Hepatocyte (in vitro differentiated cells): ENCODE results near the gene IKZF5. TPM values are rescaled to one million over a fixed set of nuclear protein-coding genes. Genes with fewer than 3 reads are reported as not detected.

ENCODE experiments used
- DNase-seq: peaks from one replicate; pipeline ENCODE4 v3.0.0-alpha.2; 2016; ENCODE audit warnings: low spot score
- H2AFZ ChIP-seq: fragments of 200-600 bp; sonication (generic); 2 replicates; pipeline ENCODE4 v1.6.0; 2016; ENCODE audit warnings: antibody characterized with exemption, mild to moderate bottlenecking
- H3K27ac ChIP-seq: fragments of 200-600 bp; sonication (generic); 2 replicates; pipeline ENCODE4 v1.5.1; 2016; ENCODE audit warnings: mild to moderate bottlenecking
- H3K27me3 ChIP-seq: fragments of 200-600 bp; sonication (generic); 2 replicates; pipeline ENCODE4 v1.6.1; 2016
- H3K36me3 ChIP-seq: fragments of 200-600 bp; sonication (generic); replicated peaks from 2 replicates; pipeline ENCODE4 v1.5.1; 2016; ENCODE audit warnings: low read depth; ENCODE audit not compliant: insufficient read depth
- H3K4me1 ChIP-seq: fragments of 200-600 bp; sonication (generic); 2 replicates; pipeline ENCODE4 v1.5.1; 2016; ENCODE audit warnings: mild to moderate bottlenecking, moderate library complexity; ENCODE audit not compliant: insufficient read depth
- H3K4me2 ChIP-seq: fragments of 200-600 bp; sonication (generic); 2 replicates; pipeline ENCODE4 v1.6.0; 2016
- H3K4me3 ChIP-seq: fragments of 200-600 bp; sonication (generic); 2 replicates; pipeline ENCODE4 v1.5.1; 2016; ENCODE audit warnings: mild to moderate bottlenecking
- H3K79me2 ChIP-seq: fragments of 200-600 bp; sonication (generic); 2 replicates; pipeline ENCODE4 v1.6.0; 2017; ENCODE audit warnings: mild to moderate bottlenecking
- H3K9me2 ChIP-seq: fragments of 200-600 bp; sonication (generic); replicated peaks from 2 replicates; pipeline ENCODE4 v1.6.0; 2017; ENCODE audit warnings: mild to moderate bottlenecking; ENCODE audit not compliant: insufficient read depth
- H3K9me3 ChIP-seq: fragments of 200-600 bp; sonication (generic); 2 replicates; pipeline ENCODE4 v1.5.1; 2016; ENCODE audit warnings: low read depth, mild to moderate bottlenecking
- H4K20me1 ChIP-seq: fragments of 200-600 bp; sonication (generic); 2 replicates; pipeline ENCODE4 v1.6.0; 2016; ENCODE audit warnings: mild to moderate bottlenecking; ENCODE audit not compliant: insufficient read depth, poor library complexity, severe bottlenecking
- CTCF ChIP-seq: fragments of 200-600 bp; sonication (generic); IDR thresholded peaks from 2 replicates; pipeline ENCODE4 v1.5.1; 2016; ENCODE audit warnings: antibody characterized with exemption, mild to moderate bottlenecking; ENCODE audit not compliant: poor library complexity
- EZH2 ChIP-seq: fragments of 200-600 bp; sonication (generic); IDR thresholded peaks from 2 replicates; pipeline ENCODE4 v1.6.1; 2016; ENCODE audit warnings: antibody characterized with exemption, mild to moderate bottlenecking, borderline replicate concordance
- EZH2phosphoT487 ChIP-seq: fragments of 200-600 bp; sonication (generic); IDR thresholded peaks from one replicate; pipeline ENCODE4 v1.6.1; 2018; ENCODE audit warnings: antibody characterized with exemption, mild to moderate bottlenecking, low read depth, moderate library complexity; ENCODE audit not compliant: unreplicated experiment, severe bottlenecking
- whole genome bisulfite sequencing: methylation state at CpG from one replicate; pipeline ENCODE4 v1.1.6; 2016; ENCODE audit warnings: low lambda C conversion rate; ENCODE audit errors: missing lambda C conversion rate; 5-methylcytosine and 5-hydroxymethylcytosine counted together
- polyA plus RNA-seq: library from polyadenylated mRNA; unstranded; fragments of >200 nt; fragmentation: Nextera tagmentation; extraction: Ambion mirVana; gene quantifications from 2 replicates; pipeline ENCODE4 v1.2.1, GENCODE V29; 2016
- total RNA-seq: library from RNA; depleted of rRNA; stranded (reverse); fragments of >200 nt; gene quantifications from 2 replicates; pipeline ENCODE4 v1.2.3, GENCODE V29; 2014

The IKZF5 gene
- total and polyA plus RNA-seq, 2 experiments from 2014 or later, result 7.2 to 8.5 TPM

- H2AFZ ChIP-seq, result no peak overlapping the region
- no peak for TF ChIP-seq EZH2phosphoT487
- TF ChIP-seq CTCF, result no peak
- no peak for TF ChIP-seq EZH2
- no peak overlapping the region for H3K4me2 ChIP-seq
- H3K9me3 ChIP-seq, result no peaks in the 10 kb centered on the region
- no peaks in the 10 kb centered on the region for H3K9me2 ChIP-seq
- no peak for DNase-seq
- no peak overlapping the region for H3K27ac ChIP-seq
- H3K4me1 ChIP-seq, result no peaks in the 10 kb centered on the region
- H3K4me3 ChIP-seq, result no peak overlapping the region
- 85% methylated on average over 2 of the region's 2 CpGs for WGBS
- H4K20me1 ChIP-seq, result no peaks in the 10 kb centered on the region
- H3K79me2 ChIP-seq, result no peaks in the 10 kb centered on the region
- H3K36me3 ChIP-seq, result no peaks in the 10 kb centered on the region
- no peaks in the 10 kb centered on the region for H3K27me3 ChIP-seq
Measured at GRCh38 chr10:122988501-122988900, 20.1 kb downstream of the IKZF5 start.

- Histone ChIP-seq H3K4me3 (no peak overlapping the region), H3K27me3 (no peaks in the 10 kb centered on the region), H2AFZ (no peak overlapping the region), H4K20me1 (no peaks in the 10 kb centered on the region), H3K27ac (no peak overlapping the region), H3K4me2 (no peak overlapping the region), H3K79me2 (no peaks in the 10 kb centered on the region), H3K36me3 (no peaks in the 10 kb centered on the region), H3K4me1 (no peaks in the 10 kb centered on the region), H3K9me3 (no peaks in the 10 kb centered on the region), H3K9me2 (no peaks in the 10 kb centered on the region)
- 90% methylated on average over 6 of the region's 6 CpGs for WGBS
- TF ChIP-seq CTCF (no peak), EZH2phosphoT487 (no peak), EZH2 (no peak)
- DNase-seq, result no peak
Measured at GRCh38 chr10:122986335-122986734, 22.3 kb downstream of the IKZF5 start.

- Histone ChIP-seq H3K4me2 (no peak overlapping the region), H3K36me3 (no peaks in the 10 kb centered on the region)
- 97% methylated on average over 2 of the region's 2 CpGs for WGBS
Measured at GRCh38 chr10:122984708-122985107, 23.9 kb downstream of the IKZF5 start.

More at GRCh38 chr10:122984708-122985107, 23.9 kb downstream of the IKZF5 start:
- H2AFZ ChIP-seq, result no peak overlapping the region
- H3K4me3 ChIP-seq, result no peak overlapping the region
- DNase-seq, result no peak
- no peaks in the 10 kb centered on the region for H3K27me3 ChIP-seq
- H4K20me1 ChIP-seq, result no peaks in the 10 kb centered on the region
- H3K79me2 ChIP-seq, result no peaks in the 10 kb centered on the region
- TF ChIP-seq EZH2phosphoT487 (no peak), EZH2 (no peak), CTCF (no peak)
- H3K27ac ChIP-seq, result no peak overlapping the region
- no peaks in the 10 kb centered on the region for H3K9me3 ChIP-seq
- no peaks in the 10 kb centered on the region for H3K9me2 ChIP-seq
- H3K4me1 ChIP-seq, result peaks cover 3% of the 10 kb centered on the region
